Endothelial cell of umbilical vein (primary cell): ENCODE data around the gene LGALS3BP. TPM values are rescaled to one million over a fixed set of nuclear protein-coding genes. Genes with fewer than 3 reads are reported as not detected.

Source experiments
- BruUV-seq: library from RNA; stranded (reverse); fragments of 400-500 nt; replicated peaks from 2 replicates; lab custom pipeline; 2021; lab: Mats Ljungman, UMichigan
- CTCF ChIA-PET: fragments of 300-600, 350-600 bp; sonication (Branson Sonifier 250); formaldehyde crosslinking; loops from one replicate; lab custom pipeline; 2021; ENCODE audit warnings: antibody characterized with exemption, inconsistent platforms; lab: Charles Lee
- POLR2A ChIA-PET: fragments of 300-600, 350-600 bp; sonication (Branson Sonifier 250); formaldehyde crosslinking; loops from one replicate; lab custom pipeline; 2021; ENCODE audit warnings: antibody characterized with exemption, inconsistent platforms; lab: Charles Lee
- DNase-seq: peaks from one replicate; pipeline ENCODE4 v3.0.0-alpha.2; 2011; ENCODE audit warnings: low read depth, low spot score
- FAIRE-seq: peaks from 2 replicates; lab custom pipeline; 2011; peaks lifted over from hg19 to GRCh38; lab: Jason Lieb, UNC
- H2AFZ ChIP-seq: 2 replicates; pipeline ENCODE4 v1.6.0; 2012; ENCODE audit warnings: low read depth, low read length, control low read depth, inconsistent platforms
- H3K27ac ChIP-seq: 2 replicates; pipeline ENCODE4 v1.5.1; 2011; ENCODE audit warnings: low read depth, mild to moderate bottlenecking, control low read depth, low read length, moderate library complexity; ENCODE audit not compliant: insufficient read depth
- H3K27me3 ChIP-seq, 2 experiments: 2 replicates each; pipeline versions ENCODE4 v1.6.0 to v1.6.1; 2011; ENCODE audit warnings: low read length in 2 of 2, mixed read lengths in 1 of 2; ENCODE audit not compliant: control insufficient read depth in 2 of 2, insufficient read depth in 2 of 2
- H3K36me3 ChIP-seq, 2 experiments: 2 replicates in 1 of 2; 3 replicates in 1 of 2; pipeline ENCODE4 v1.5.1; 2011; ENCODE audit warnings: low read length in 2 of 2, mild to moderate bottlenecking in 1 of 2, moderate library complexity in 1 of 2; ENCODE audit not compliant: control insufficient read depth in 2 of 2, insufficient read depth in 2 of 2; ENCODE audit errors: extremely low read depth in 1 of 2
- H3K4me1 ChIP-seq: 3 replicates; pipeline ENCODE4 v1.5.1; 2011; ENCODE audit warnings: mild to moderate bottlenecking, low read length; ENCODE audit not compliant: control insufficient read depth, insufficient read depth; ENCODE audit errors: extremely low read depth
- H3K4me2 ChIP-seq: 2 replicates; pipeline ENCODE4 v1.6.1; 2011; ENCODE audit warnings: low read length, control low read depth, mixed read lengths; ENCODE audit not compliant: insufficient read depth
- H3K4me3 ChIP-seq, 3 experiments: fragments of 200-600 bp in 1 of 3; sonication (generic), shearing (Covaris generic) in 1 of 3; replicated peaks in 1 of 3; 2 replicates each; pipeline ENCODE4 v1.5.1; 2011 to 2016; ENCODE audit warnings: control low read depth in 3 of 3, low read length in 3 of 3, mild to moderate bottlenecking in 2 of 3, inconsistent platforms in 1 of 3, low read depth in 1 of 3, moderate library complexity in 1 of 3; ENCODE audit not compliant: insufficient read depth in 1 of 3
- H3K79me2 ChIP-seq: 2 replicates; pipeline ENCODE4 v1.6.0; 2012; ENCODE audit warnings: low read length, inconsistent platforms; ENCODE audit not compliant: control insufficient read depth, insufficient read depth
- H3K9ac ChIP-seq: replicated peaks from 2 replicates; pipeline ENCODE3; 2011; ENCODE audit warnings: low read length, control low read depth; ENCODE audit not compliant: insufficient read depth; ENCODE audit errors: extremely low read depth
- H3K9me1 ChIP-seq: replicated peaks from 3 replicates; pipeline ENCODE4 v1.6.0; 2011; ENCODE audit warnings: mild to moderate bottlenecking, low read length; ENCODE audit not compliant: control insufficient read depth, insufficient read depth; ENCODE audit errors: extremely low read depth
- H3K9me3 ChIP-seq: replicated peaks from 2 replicates; pipeline ENCODE4 v1.5.1; 2012; ENCODE audit warnings: low read length, inconsistent platforms; ENCODE audit not compliant: control insufficient read depth, insufficient read depth
- H4K20me1 ChIP-seq: replicated peaks from 2 replicates; pipeline ENCODE3; 2011; ENCODE audit warnings: mild to moderate bottlenecking, low read length; ENCODE audit not compliant: control insufficient read depth, insufficient read depth; ENCODE audit errors: extremely low read depth
- CTCF ChIP-seq, 2 donors: IDR thresholded peaks; 1 replicate in 1 of 2; 2 replicates in 1 of 2; pipeline ENCODE4 v1.5.1; 2011; ENCODE audit warnings: low read length in 2 of 2, mild to moderate bottlenecking in 2 of 2, moderate library complexity in 2 of 2, control low read depth in 1 of 2, inconsistent platforms in 1 of 2, low read depth in 1 of 2; ENCODE audit not compliant: insufficient read depth in 1 of 2; ENCODE audit errors: extremely low read depth in 1 of 2
- EZH2 ChIP-seq: IDR thresholded peaks from 2 replicates; pipeline ENCODE4 v1.6.1; 2012; ENCODE audit warnings: borderline replicate concordance, low read depth, mild to moderate bottlenecking, moderate library complexity, low read length, inconsistent platforms; ENCODE audit not compliant: severe bottlenecking
- FOS ChIP-seq: IDR thresholded peaks from 2 replicates; pipeline ENCODE4 v1.6.1; 2011; ENCODE audit warnings: mild to moderate bottlenecking, low read length, moderate library complexity, borderline replicate concordance; ENCODE audit not compliant: insufficient read depth
- GATA2 ChIP-seq: IDR thresholded peaks from 2 replicates; pipeline ENCODE4 v1.7.0; 2011; ENCODE audit warnings: low read depth, mild to moderate bottlenecking, moderate library complexity, mixed read lengths, low read length; ENCODE audit not compliant: insufficient read length, insufficient read depth
- JUN ChIP-seq: IDR thresholded peaks from 2 replicates; pipeline ENCODE4 v1.6.1; 2011; ENCODE audit warnings: borderline replicate concordance, low read depth; ENCODE audit not compliant: insufficient read length, insufficient read depth
- MAX ChIP-seq: IDR thresholded peaks from 2 replicates; pipeline ENCODE4 v1.6.1; 2011; ENCODE audit not compliant: insufficient read depth, insufficient read length
- MYC ChIP-seq: IDR thresholded peaks from one replicate; pipeline ENCODE4 v1.6.1; 2011; ENCODE audit warnings: mild to moderate bottlenecking, low read depth, low read length
- POLR2A ChIP-seq: IDR thresholded peaks from 2 replicates; pipeline ENCODE4 v1.6.1; 2012; ENCODE audit warnings: low read depth, mild to moderate bottlenecking, control low read depth, low read length
- POLR2AphosphoS5 ChIP-seq: IDR thresholded peaks from 2 replicates; pipeline ENCODE4 v1.6.1; 2012; ENCODE audit warnings: low read depth, mild to moderate bottlenecking, control low read depth, low read length, moderate library complexity; ENCODE audit not compliant: insufficient read depth
- dilution Hi-C: fragments of 300-500 bp; cut with MboI; formaldehyde crosslinking; loops from one replicate; pipeline ENCODE4 v1.15.0; 2019; ENCODE audit warnings: low sequenced_read_pairs; ENCODE audit not compliant: extremely low pct_ligation_motif_present
- intact Hi-C: fragments of 100-400 bp; cut with micrococcal nuclease; formaldehyde crosslinking; loops from one replicate; pipeline ENCODE4 v1.10.0; 2022
- polyA plus RNA-seq, 4 experiments: library from polyadenylated mRNA; depleted of rRNA in 3 of 4; stranded (reverse) in 3 of 4; unstranded in 1 of 4; fragments of >200 nt; gene quantifications; 2 replicates each; pipeline versions ENCODE4 v1.2.1 to v1.2.3, GENCODE V29; 2011 to 2012; ENCODE audit warnings: missing spikeins in 1 of 4
- total RNA-seq: library from RNA; stranded (reverse); gene quantifications from 2 replicates; pipeline ENCODE4 v1.2.3, GENCODE V29; 2021

The LGALS3BP gene
- total and polyA plus RNA-seq, 2 donors (not counting 3 experiments of a cell fraction or from before 2014, with no cell fraction given) = 0.77 to 1.3 TPM

GRCh38 chr17:79014158-79014758 is 34.5 kb upstream of the LGALS3BP start:
- ChIA-PET CTCF (no interaction called here), POLR2A (no interaction called here)
- H3K9ac ChIP-seq = no peak overlapping the region
- no peak overlapping the region for H3K4me2 ChIP-seq
- no peak for TF ChIP-seq JUN
- no peak for TF ChIP-seq POLR2A
- TF ChIP-seq MAX = no peak
- TF ChIP-seq FOS = no peak
- no peak for TF ChIP-seq EZH2
- TF ChIP-seq CTCF (IDR thresholded peaks at IDR 0.05; ENCODE audit: extremely low read depth in 1 of 2, insufficient read depth in 1 of 2, low read depth in 1 of 2, low read length in 2 of 2) = no peak
- no peak for TF ChIP-seq MYC
- TF ChIP-seq GATA2 = no peak
- TF ChIP-seq POLR2AphosphoS5 = no peak
- peaks cover 23% of the 10 kb centered on the region for H3K4me1 ChIP-seq
- dilution Hi-C loops (no loop called here), intact Hi-C loops (no loop called here)
- H2AFZ ChIP-seq = no peak overlapping the region
- H3K36me3 ChIP-seq = no peaks in the 10 kb centered on the region
- H3K79me2 ChIP-seq = peaks cover 2% of the 10 kb centered on the region
- no peak overlapping the region for H3K4me3 ChIP-seq
- H3K9me3 ChIP-seq = no peaks in the 10 kb centered on the region
- DNase-seq (no peak), FAIRE-seq (no peak)
- no peaks in the 10 kb centered on the region for H3K9me1 ChIP-seq
- no peaks in the 10 kb centered on the region for H3K27me3 ChIP-seq
- no TSS peak for BruUV-seq
- H3K27ac ChIP-seq = no peak overlapping the region
- H4K20me1 ChIP-seq = no peaks in the 10 kb centered on the region
